GM12878 (cell line): ENCODE measurements around the gene PCDH15.

Experiments used
- CTCF ChIP-seq, 3 experiments: IDR thresholded peaks in 2 of 3; conservative IDR thresholded peaks in 1 of 3; 2 replicates each; pipeline ENCODE4 v1.5.1; 2011; ENCODE audit warnings: low read depth in 3 of 3, low read length in 3 of 3, mild to moderate bottlenecking in 3 of 3, control low read depth in 2 of 3, moderate library complexity in 2 of 3, inconsistent platforms in 1 of 3, mixed read lengths in 1 of 3; ENCODE audit not compliant: control insufficient read depth in 2 of 3, insufficient read depth in 1 of 3; ENCODE audit errors: extremely low read depth in 1 of 3
- EED ChIP-seq: sonication (generic); IDR thresholded peaks from 2 replicates; pipeline ENCODE4 v1.6.1; 2016; ENCODE audit warnings: antibody characterized with exemption, low read depth
- EP300 ChIP-seq, 2 experiments: fragments of 150-350 bp in 1 of 2; IDR thresholded peaks; 2 replicates each; pipeline ENCODE4 v1.6.1; 2011 to 2012; ENCODE audit warnings: low read depth in 2 of 2, low read length in 2 of 2, borderline replicate concordance in 1 of 2, improper control_type of control experiment in 1 of 2, inconsistent platforms in 1 of 2; ENCODE audit not compliant: control insufficient read depth in 1 of 2
- EZH2 ChIP-seq: IDR thresholded peaks from 2 replicates; pipeline ENCODE4 v1.6.1; 2012; ENCODE audit warnings: low read depth, mild to moderate bottlenecking, control low read depth, inconsistent platforms, low read length, borderline replicate concordance; ENCODE audit not compliant: control insufficient read depth
- TCF3 ChIP-seq: IDR thresholded peaks from 2 replicates; pipeline ENCODE4 v1.6.1; 2012; ENCODE audit warnings: low read depth, mild to moderate bottlenecking, low read length, borderline replicate concordance; ENCODE audit not compliant: insufficient read depth

- TF ChIP-seq TCF3 (no peak), EZH2 (no peak), CTCF (IDR thresholded peaks at IDR 0.05 in 2 of 3, conservative IDR thresholded peaks at IDR 0.05 in 1 of 3; ENCODE audit: control insufficient read depth in 2 of 3, extremely low read depth in 1 of 3, insufficient read depth in 1 of 3, low read depth in 3 of 3, low read length in 3 of 3) (no peak), EED (no peak), EP300 (IDR thresholded peaks at IDR 0.05; ENCODE audit: borderline replicate concordance in 1 of 2, control insufficient read depth in 1 of 2, low read depth in 2 of 2, low read length in 2 of 2) (no peak)
These were observed 891.2 kb downstream of the PCDH15 start for GRCh38 chr10:53909791-53910190.
